HG03064 (cell line): ENCODE results near the gene TIRAP.
A peak's percentile ranks its signal among the peaks of the same experiment; 100 is the strongest.

Source experiments
- ATAC-seq: cut with Tn5 transposase; IDR thresholded peaks from one replicate; pipeline ENCODE4 v1.9.1; 2021; ENCODE audit warnings: low read depth; ENCODE audit not compliant: unreplicated experiment

The TIRAP gene

DNA sequence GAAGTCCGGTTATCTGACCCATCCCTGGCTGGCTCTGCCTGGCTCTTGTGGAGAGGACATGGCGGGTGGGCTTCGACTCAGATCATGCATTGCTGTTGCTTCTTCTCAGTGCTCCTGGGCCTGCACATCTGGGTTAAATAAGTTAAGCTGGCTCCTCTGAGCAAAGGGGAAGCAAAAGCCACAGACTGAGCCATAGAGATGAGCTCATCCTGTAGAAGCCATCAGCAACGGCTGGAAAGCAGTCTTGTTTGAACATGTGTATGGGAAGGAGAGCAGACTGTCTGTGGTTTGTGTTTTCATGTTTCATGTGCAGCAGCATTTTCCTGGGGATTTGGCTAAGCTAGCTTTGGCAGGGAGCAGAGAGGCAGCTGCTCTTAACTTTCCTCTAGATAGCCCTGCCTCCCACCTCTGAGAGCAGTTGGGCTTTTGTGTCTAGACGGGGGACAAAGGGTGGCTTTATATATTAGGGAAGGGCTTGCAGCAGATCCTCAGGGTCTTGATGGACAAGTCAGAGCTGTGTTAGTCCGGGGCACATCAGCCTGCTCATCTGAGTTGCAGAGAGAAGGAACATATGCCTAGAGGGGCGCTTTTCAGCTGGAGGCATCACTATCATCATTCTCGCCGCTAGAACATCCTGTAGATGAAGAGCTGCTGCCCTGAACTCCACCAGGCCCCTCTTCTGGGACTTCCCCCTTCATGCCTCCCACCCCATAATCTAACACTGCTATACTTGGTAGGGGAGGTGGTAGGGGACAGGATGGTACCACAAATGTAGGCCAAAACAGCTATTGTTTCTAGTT, 35.9 kb downstream of the TIRAP start:
- ATAC-seq, result peak; percentile 92

DNA sequence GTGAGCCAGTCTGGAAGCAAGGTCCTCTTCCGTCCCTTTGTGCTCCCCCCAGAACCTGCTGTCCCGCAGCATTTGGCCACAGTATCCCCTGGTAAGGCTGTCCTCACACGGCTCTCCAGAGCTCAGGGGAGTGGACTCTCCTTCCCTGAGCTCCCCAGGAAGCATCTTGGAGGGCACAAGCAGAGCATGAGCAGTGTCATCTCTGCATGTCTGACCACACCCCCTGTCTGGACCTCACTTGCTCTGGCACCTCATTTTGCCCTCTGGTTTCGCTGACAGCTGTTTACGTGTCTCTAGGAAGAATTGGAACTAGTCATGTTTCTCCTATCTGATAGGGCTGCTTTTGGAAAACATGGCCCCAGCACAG, 36.5 kb downstream of the TIRAP start:
- ATAC-seq, result no peak

DNA sequence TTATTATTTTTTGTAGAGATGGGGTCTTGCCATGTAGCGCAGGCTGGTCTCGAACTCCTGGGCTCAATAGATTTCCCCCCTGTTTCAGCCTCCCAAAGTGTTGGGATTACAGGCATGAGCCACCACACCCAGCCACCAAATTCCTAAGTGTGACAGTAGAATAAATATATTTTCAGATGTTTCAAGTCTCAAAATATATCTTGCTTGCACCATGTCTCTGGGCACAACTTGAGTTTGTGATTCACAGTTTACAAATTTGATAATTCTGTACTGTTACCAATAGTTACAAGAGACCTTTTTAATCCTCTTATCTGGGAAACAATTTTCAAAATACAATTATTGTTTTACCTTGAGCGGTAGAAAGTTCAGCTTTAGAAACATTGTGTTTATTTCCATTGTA, 40.1 kb downstream of the TIRAP start:
- no peak for ATAC-seq

DNA sequence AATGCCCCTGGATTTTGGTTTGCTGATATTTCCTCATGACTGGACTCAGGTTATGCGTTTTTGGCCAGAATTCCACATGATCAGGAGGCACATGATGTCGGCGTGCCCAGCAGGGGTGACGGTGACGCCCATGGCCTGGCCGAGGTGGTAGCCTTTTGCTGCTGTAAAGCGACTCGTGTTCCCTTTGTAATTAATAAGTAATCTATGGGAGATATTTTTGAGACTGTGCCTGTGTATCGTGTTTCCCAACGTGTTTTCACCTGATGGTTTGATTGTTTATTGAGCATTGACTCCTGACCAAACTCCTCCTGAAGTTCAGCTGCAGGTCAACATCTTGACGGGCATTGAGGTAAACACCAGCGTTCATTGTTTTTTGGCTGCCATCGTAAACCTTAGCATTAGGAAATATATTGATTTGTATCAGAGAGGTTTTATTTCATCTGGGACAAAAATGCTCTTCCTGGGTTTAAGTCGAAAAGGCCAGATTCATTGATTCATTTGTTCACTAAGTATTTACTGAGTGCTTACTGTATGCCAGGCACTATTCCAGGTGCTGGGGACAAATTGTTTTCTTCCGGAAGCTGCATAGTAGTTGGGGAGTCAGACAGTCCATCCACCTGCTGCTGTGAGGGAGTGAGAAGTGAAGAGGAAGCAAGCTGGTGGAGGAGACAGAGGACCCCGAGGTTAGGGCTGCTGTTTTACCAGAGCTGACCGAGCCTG, 44.5 kb downstream of the TIRAP start:
- ATAC-seq, result no peak

DNA sequence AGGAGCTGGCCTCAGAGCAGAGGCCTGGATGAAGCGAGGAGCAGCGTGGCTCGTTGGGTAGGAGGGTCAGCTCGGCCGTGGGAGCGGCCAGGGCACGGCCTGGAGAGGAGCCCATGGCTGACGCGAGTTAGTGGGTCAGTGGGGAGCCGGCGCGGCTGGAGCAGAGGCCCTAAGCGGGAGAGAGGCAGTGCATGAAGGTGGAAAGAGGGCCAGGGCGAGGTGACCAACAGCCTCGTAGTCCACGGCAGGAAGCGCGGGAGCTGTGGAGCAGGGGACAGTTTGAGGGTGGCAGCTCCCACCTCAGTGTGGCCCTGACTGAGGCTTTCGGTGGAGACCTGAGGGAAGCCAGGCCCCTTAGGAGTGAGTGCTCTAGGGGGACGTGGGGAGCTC, 45.1 kb downstream of the TIRAP start:
- ATAC-seq, result no peak

DNA sequence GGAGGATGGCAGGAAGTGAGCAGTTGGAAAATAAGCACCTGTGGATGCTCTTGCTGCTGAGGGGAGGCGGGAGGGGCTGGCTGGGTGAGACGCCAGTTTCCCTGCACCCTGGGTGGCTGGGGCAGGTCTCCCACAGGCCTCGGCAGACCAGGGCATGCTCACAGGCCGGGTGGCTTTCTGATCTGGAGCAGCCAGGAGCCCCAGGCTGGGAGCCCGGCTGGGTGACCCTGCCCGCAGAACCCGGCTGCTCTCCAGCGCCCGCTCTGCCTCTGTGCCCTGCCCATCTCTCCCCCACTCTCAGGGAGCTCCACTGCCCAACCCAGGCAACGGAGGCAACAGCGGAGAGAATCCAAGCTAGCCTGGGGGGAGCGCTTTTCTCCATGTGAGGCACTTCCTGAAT, 45.6 kb downstream of the TIRAP start:
- ATAC-seq, result no peak

DNA sequence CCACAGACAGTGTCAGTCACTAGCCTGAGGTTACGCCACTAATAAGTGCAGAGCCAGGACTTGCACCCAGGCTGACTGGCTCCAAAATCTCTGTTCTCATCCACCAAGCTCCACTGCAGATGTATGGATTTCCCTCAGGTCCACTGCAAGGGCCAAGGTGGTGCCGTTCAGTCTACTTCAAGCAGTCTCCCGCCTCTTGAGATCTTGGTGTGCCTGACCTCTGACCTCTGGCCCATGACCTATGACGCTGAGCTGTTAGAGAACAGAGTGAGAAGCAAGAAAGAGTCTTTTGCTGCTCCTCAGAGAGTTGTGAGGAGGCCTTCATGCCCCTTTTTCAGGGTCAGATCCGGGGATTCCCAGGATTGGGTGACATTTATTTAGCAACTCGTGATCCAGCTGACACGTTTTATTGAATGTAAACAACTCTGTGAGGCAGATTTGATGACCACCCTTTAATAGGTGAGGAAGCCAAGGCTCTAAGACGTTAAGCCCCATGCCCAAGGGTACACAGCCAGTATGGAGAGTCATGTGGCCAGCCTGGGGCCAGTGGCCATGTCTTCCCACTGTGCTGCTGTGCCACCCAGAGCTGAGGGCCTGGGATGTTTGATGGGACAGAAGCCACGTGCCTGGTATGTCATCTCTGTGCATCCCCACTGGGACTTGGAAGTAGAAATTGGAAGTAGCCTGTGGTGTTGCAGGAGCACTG, 46.2 kb downstream of the TIRAP start:
- no peak for ATAC-seq

DNA sequence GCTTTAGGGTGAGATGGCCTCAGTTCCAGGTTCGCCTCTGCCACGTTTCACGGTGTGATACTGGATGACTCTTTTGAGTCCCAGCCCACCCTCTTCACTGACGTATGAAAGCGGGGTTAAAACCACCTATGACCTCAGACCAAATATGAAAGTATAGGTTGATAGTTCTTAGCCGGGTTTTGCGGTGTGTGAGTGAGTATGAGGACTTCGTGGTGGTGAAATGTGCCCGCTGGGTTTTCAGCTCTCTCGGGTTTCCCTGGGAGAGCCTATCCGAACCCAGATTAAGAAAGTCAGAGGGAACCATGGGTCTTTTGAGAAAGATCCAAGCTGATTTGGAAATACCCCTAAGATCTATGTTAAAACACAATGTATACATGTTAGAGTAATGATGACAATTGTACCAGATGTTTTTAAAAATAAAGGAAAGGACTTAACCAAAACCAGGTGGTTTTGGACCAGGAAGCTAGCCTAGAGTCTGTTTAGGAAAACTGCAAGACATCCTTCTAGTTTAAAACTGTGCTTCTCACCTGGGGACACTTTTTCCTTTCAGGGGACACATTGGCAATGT, 46.8 kb downstream of the TIRAP start:
- ATAC-seq, result no peak

DNA sequence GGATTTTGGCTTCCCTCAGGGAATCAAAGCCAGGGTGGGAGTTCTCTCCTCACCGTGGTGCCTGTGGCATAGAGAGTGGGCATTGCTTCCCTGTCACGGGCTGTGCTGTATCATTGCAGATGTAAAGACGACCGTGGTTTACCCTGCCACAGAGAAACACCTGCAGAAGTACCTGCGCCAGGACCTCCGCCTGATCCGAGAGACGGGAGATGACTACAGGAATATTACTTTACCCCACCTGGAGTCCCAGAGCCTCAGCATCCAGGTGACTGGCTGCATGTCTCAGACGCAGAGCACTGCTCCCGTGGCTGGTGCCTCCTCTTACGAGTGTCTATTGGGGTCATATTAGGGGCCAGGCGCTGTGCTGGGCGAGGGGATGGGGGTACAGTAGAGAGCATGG, 48.4 kb downstream of the TIRAP start:
- no peak for ATAC-seq

DNA sequence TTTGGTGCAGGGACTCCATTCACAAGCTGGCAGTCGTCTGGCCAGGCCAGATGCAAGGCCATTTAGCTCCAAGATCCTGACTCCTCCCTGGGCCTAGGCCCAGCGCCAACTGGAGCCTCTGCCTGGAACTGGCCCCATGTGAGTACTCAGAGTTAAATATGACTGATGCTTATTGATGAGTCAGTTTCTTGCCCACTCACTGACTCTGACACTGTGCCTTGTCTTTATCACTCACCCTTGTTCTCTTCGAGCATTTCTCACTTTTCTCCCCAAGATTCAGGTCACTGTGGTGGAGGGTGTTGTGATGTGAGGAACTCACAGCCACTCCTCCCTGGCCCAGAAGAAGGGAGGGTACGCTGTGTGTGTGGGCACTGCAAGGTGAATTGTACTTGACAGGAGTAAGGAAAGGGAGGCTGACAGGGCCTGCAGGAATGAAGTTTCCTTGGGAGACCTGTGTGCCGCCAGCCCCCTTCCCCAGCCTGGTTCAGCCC, 49.4 kb downstream of the TIRAP start:
- no peak for ATAC-seq

DNA sequence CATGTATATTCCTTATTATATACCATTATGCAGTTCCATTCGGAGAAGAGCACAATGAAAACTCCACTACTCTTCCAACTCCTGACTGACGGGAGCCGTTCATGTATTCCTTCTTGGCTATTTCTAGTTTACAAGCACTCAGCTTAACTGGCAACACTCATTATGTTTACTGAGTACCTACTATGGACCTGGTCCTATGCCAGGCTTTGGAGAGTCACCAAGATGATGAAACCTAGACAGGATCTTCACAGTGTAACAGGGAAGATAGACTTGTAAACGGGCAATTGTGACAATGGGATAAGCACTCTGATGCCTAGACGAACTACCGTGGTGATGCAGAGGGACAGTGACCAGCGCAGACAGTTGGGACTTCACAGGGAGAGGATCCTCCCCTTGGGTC, 50.2 kb downstream of the TIRAP start:
- no peak for ATAC-seq

DNA sequence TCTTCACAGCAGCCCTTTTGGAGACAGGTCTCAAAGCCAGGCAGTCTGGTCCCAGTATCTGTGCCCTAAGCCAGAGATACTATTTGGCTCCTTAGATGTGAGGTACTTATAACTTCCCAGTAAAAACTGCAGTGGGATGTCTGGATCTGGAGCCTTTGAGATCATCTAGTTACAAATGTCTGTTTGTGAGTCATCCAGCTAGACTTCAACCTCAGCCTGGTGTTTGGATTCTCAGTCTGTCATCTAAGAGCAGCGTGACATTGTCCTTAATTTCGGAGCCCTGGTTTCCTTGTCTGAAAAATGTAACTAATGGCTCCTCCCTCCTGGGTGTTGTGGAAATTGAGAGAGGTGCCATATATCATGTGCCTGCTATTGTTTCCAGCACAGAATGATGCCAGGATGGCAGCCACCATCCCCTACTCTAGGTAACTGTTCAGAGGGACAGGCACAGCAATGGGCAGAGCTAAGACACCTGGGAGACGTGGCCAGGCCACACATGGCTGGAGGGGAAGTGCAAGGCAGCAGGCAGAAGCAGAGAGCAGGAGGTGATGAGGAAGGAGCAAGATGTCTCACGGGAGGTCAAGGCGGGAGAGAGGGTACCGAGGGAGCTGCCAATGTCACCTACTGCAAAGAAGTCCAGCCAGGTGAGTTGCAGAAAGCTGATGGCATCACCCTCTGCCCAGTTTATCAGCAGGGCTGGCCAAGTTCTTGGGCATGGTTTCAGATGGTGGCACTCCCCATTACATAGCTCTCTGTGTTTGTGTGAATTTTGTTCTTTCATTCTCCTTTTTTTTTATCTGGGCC, 52.0 kb downstream of the TIRAP start:
- ATAC-seq, result no peak

DNA sequence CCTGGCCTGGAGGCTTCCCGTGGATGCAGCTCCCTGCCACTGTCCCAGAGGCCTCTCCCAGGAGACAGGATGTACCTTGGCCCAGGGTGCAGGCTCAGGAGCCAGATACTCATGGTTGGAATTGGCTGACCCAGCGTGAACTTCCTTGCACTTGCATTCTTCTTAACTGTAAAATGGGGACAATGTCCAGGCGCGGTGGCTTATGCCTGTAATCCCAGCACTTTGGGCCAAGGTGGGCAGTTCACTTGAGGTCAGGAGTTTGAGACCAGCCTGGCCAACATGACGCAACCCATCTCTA, 52.5 kb downstream of the TIRAP start:
- no peak for ATAC-seq

DNA sequence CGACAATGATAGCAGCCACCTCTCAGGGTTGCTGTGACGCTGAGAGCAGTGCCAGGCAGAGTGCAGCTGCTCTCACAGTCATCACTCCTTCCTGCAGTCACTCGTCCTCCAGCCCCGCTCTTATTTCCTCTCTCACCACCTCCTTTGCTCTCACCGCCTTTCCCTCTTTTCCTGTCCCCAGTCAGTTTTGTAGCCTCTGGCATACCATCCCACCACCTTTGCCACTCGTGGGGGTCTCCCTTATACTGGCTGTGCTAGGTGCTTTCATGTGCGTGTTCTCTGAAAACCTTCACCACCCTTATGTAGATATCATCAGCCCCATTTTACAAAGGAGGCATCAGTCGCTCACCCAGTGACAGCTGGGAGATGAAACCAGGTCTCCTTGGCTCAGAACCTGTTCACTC, 53.2 kb downstream of the TIRAP start:
- ATAC-seq, result no peak

DNA sequence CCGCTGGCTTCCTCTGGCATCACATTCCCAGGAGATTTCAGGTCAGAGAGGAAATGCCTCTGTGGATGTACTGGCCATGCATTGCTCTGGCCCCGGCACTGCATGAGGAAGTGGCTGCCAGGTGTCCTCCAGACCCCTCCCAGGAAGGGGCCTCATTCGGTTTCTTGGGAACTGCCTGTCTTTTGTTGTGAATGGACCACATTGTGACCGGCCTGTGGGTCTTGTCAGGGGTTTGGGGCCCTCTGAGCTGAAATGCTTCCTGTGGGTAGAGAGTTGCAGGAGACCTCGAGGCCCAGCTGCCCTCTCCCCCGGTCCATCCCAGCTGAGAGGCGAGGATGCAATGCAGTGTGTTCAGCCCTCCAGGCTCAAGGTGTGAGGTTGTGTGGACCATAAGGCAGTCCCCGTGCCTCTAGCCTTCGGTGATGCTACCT, 53.8 kb downstream of the TIRAP start:
- ATAC-seq, result no peak

DNA sequence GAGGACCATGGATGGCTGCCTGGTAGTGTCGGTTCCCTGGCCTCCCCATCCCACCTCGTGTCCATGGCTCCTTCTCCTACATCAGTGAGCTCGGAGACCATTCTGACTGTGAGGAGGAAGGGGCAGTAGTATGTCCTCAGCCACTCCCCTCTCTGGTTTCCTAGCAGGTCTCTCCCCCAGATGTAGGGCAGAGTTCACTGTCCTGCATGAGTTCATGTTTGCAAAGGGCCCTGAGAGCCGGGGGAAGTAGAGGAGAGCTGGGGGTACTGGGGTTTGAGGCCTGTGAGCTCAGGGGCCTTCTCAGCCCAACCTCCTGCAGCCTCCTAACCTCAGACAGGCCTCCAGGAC, 54.2 kb downstream of the TIRAP start:
- no peak for ATAC-seq

DNA sequence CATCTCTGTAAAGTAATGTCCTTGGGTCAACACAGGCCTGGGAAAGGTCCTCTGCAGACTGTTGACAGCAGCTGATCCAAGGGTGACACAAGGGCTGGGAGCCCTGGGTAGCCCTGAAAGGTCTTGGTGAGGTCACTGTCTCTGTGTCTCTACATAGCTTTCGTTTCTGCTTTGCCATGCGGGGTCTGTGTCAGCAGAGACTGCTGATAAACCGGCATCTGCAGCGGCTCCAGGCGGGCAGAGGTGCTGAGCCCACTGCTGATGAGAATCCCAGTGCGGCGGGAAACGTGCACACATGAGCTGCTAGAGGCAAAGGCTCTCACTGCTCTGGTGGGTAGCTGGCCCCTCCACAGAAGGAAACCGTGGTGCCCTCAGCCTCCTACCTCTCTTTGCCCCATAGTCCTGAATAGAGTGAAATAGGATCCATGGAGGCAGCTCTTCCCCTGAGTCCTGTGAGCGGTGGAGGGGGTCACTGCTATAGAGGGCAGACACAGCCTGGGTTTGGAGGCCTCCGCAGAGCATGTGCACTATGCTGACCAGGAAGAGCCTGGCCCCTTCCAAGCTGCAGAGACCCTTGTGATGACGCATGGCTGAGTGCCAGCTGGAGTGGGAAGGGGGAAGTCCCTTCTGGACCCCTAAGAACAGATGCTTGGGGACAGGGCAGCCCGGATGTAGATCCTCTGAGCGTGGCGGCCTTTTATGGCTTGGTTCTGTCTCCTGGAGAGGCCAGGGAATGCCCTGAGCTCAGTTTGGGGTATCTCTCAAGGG, 54.8 kb downstream of the TIRAP start:
- no peak for ATAC-seq

DNA sequence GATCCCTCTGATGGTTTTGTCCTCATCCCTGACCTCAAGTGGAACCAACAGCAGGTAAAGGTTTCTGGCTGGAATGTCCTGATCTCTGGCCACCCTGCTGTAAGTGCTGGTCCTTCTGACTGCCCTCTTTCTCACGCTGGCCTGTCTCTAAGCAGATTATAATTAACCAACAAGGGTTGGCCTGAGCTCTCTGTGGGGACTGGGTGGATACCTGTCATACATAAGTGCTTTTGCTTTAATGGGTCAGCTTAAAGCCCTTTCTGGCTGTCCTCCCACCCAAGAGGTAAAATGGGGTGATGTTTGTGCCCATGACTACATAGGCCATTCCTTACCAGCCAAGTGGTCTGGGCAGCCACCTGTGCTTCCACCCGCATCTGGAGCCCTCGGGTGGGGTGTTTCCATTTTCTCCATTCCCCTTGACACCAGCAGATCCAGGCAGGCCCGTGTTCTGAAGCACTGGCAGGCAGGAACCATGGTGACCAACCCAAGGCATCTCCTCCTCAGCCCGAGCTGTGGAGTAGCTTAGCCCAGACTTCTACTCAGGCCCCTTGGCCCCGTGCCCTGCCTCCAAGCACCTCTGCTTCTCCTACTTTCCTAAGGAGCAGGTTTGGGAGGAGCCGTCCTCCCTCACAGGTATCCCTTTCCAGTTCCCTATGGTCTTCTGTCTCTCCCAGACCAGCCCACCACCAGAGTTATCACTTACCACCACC, 55.6 kb downstream of the TIRAP start:
- ATAC-seq, result no peak
